ENCODE measurements around the gene ATP8B3. TPM values are rescaled to one million over a fixed set of nuclear protein-coding genes. Genes with fewer than 3 reads are reported as not detected.
A peak's percentile ranks its signal among the peaks of the same experiment; 100 is the strongest.

The ATP8B3 gene
- total and polyA plus RNA-seq, 2 of the 13 experiments (the other 11 are each of a cell fraction or from before 2014, with no cell fraction given) = 2.6 to 5.9 TPM

- no peak for TF ChIP-seq PAXIP1 (CRISPR knock-in tag; conservative IDR thresholded peaks at IDR 0.05)
- 0 out of 2 replicates have a peak, but pooled peaks have one; percentile 30 for TF ChIP-seq ELF1 (CRISPR knock-in tag; IDR thresholded peaks at IDR 0.05)
- peak; percentile 6; the same call in 1 of the 2 replicates for TF ChIP-seq RBFOX2 (IDR thresholded peaks at IDR 0.05; ENCODE audit: low read depth, low read length)
- TF ChIP-seq ZNF788 (CRISPR knock-in tag; IDR thresholded peaks at IDR 0.05; ENCODE audit: borderline replicate concordance) = no peak
- TF ChIP-seq HMGXB4 (CRISPR knock-in tag; IDR thresholded peaks at IDR 0.05; ENCODE audit: borderline replicate concordance in 1 of 2, low read depth in 1 of 2) = peak in 1 of 2 experiments; percentile 22; a peak in 1 of 4 replicates
- TF ChIP-seq ETV5 (CRISPR knock-in tag; IDR thresholded peaks at IDR 0.05; ENCODE audit: borderline replicate concordance) = peak; percentile 83
- TF ChIP-seq ZC3H13 (CRISPR knock-in tag; IDR thresholded peaks at IDR 0.05) = peak; percentile 63; the same call in 1 of the 2 replicates
- no peak for TF ChIP-seq MAFF (IDR thresholded peaks at IDR 0.05; ENCODE audit: low read depth, low read length)
- no peak for TF ChIP-seq HIVEP1 (CRISPR knock-in tag; IDR thresholded peaks at IDR 0.05)
- no peak for TF ChIP-seq NFYB (CRISPR knock-in tag; IDR thresholded peaks at IDR 0.05)
- 0 out of 2 replicates have a peak, but pooled peaks have one; percentile 15 for TF ChIP-seq IRF9 (CRISPR knock-in tag; IDR thresholded peaks at IDR 0.05; ENCODE audit: borderline replicate concordance)
- TF ChIP-seq ZNF354B (CRISPR knock-in tag; IDR thresholded peaks at IDR 0.05) = 0 out of 2 replicates have a peak, but pooled peaks have one; percentile 35
- TF ChIP-seq ELF3 (CRISPR knock-in tag; IDR thresholded peaks at IDR 0.05) = peak; percentile 24; the same call in 1 of the 2 replicates
- no peak for TF ChIP-seq ZNF550 (CRISPR knock-in tag; IDR thresholded peaks at IDR 0.05; ENCODE audit: borderline replicate concordance)
- peak; percentile 24; the same call in 1 of the 2 replicates for TF ChIP-seq THAP9 (CRISPR knock-in tag; IDR thresholded peaks at IDR 0.05; ENCODE audit: borderline replicate concordance)
- no peak for TF ChIP-seq ZNF557 (CRISPR knock-in tag; IDR thresholded peaks at IDR 0.05)
- no peak; the same call in 1 of the 2 replicates for TF ChIP-seq ZNF605 (CRISPR knock-in tag; IDR thresholded peaks at IDR 0.05)
- TF ChIP-seq BRD4 (CRISPR knock-in tag; IDR thresholded peaks at IDR 0.05) = no peak
- TF ChIP-seq ZNF205 (CRISPR knock-in tag; IDR thresholded peaks at IDR 0.05) = no peak
- TF ChIP-seq TARDBP (CRISPR knock-in tag; IDR thresholded peaks at IDR 0.05) = 0 out of 2 replicates have a peak, but pooled peaks have one; percentile 3
These were observed 28.6 kb upstream of the ATP8B3 start (continued) for GRCh38 chr19:1840541-1841115.
